Measurements from ENCODE around the gene CALML6. TPM values are rescaled to one million over a fixed set of nuclear protein-coding genes. Genes with fewer than 3 reads are reported as not detected.
"Not testable (repeated sequence)": the region's sequence is repeated elsewhere in the genome, so short reads cannot be mapped to it uniquely, and the experiment has no call there.

The CALML6 gene
- total RNA-seq, 2 experiments from 2014 or later: 0.82 TPM; not detected in 1

GRCh38 chr1:1883092-1883873, 31.8 kb upstream of the CALML6 start:
- Mint-ChIP-seq H3K36me3 (peaks cover 23% of the 10 kb centered on the region), H3K4me1 (peaks cover 36% of the 10 kb centered on the region), H3K27me3 (no peaks in the 10 kb centered on the region), H3K4me3 (no peak overlapping the region), H3K27ac (no peak overlapping the region), H3K9me3 (no peaks in the 10 kb centered on the region)
- POLR2A ChIA-PET: interaction anchor here (0.6 to 0.7 kb wide), 2 partner anchors 12 to 16 kb away, joined by 3 to 5 read pairs; no protein-coding TSS in a partner anchor
- no peak for ATAC-seq (ENCODE audit: low read depth)
- no peak for DNase-seq

GRCh38 chr1:1883890-1884289, 31.2 kb upstream of the CALML6 start:
- not testable (repeated sequence) for H3K4me3 Mint-ChIP-seq; ATAC-seq (ENCODE audit: low read depth); DNase-seq; H3K27me3 Mint-ChIP-seq; H3K9me3 Mint-ChIP-seq; H3K27ac Mint-ChIP-seq
- POLR2A ChIA-PET: interaction anchor here (0.6 to 0.7 kb wide), 2 partner anchors 13 to 15 kb away, joined by 3 to 5 read pairs; no protein-coding TSS in a partner anchor
- H3K36me3 Mint-ChIP-seq: peaks cover 20% of the 10 kb centered on the region
- peaks cover 36% of the 10 kb centered on the region for H3K4me1 Mint-ChIP-seq

GRCh38 chr1:1889090-1889750, 25.8 kb upstream of the CALML6 start:
- H3K36me3 Mint-ChIP-seq: peaks cover 16% of the 10 kb centered on the region

GRCh38 chr1:1889847-1890505, 25.1 kb upstream of the CALML6 start:
- no peaks in the 10 kb centered on the region for H3K27me3 Mint-ChIP-seq
- ATAC-seq (ENCODE audit: low read depth) (peak; percentile 36), DNase-seq (peak; percentile 78)
- peak overlapping the region; percentile 86 for H3K4me3 Mint-ChIP-seq
- H3K4me1 Mint-ChIP-seq: peaks cover 41% of the 10 kb centered on the region
- H3K36me3 Mint-ChIP-seq: peaks cover 14% of the 10 kb centered on the region
- POLR2A ChIA-PET: interaction anchor here (0.6 kb wide), 1 partner anchor 91 kb away, joined by 3 read pairs; no protein-coding TSS in a partner anchor
- H3K9me3 Mint-ChIP-seq: no peaks in the 10 kb centered on the region
- peak overlapping the region; percentile 79 for H3K27ac Mint-ChIP-seq

More at GRCh38 chr1:1889090-1889750, 25.8 kb upstream of the CALML6 start:
- peak overlapping the region; percentile 86 for H3K4me3 Mint-ChIP-seq
- no peaks in the 10 kb centered on the region for H3K27me3 Mint-ChIP-seq
- H3K9me3 Mint-ChIP-seq: no peaks in the 10 kb centered on the region
- H3K4me1 Mint-ChIP-seq: peaks cover 35% of the 10 kb centered on the region
- no peak for ATAC-seq (ENCODE audit: low read depth)
- peak overlapping the region; percentile 78 for H3K27ac Mint-ChIP-seq
- DNase-seq: no peak
- POLR2A ChIA-PET: interaction anchor here (0.6 kb wide), 1 partner anchor 90 kb away, joined by 3 read pairs; no protein-coding TSS in a partner anchor

- Mint-ChIP-seq H3K36me3 (peaks cover 14% of the 10 kb centered on the region), H3K27ac (peak within 1 kb of the TSS; percentile 93), H3K9me3 (no peaks in the 10 kb centered on the region), H3K27me3 (no peaks in the 10 kb centered on the region), H3K4me3 (peak within 1 kb of the TSS; percentile 95), H3K4me1 (peaks cover 42% of the 10 kb centered on the region)
- POLR2A ChIA-PET: interaction anchor here (1.4 to 1.6 kb wide), 3 partner anchors 15 to 114 kb away, joined by 4 to 7 read pairs (median 5); no protein-coding TSS in a partner anchor
- ATAC-seq (ENCODE audit: low read depth): peak; percentile 55
- peak; percentile 96 for DNase-seq
Observed at GRCh38 chr1:1890506-1891348, 24.3 kb upstream of the CALML6 start, which contains the start of gene GNB1. GNB1 (minus strand) TSS chr1:1891087; CDS start chr1:1825453, 65,634 bp downstream.

- no peaks in the 10 kb centered on the region for H3K9me3 Mint-ChIP-seq
- peak; percentile 50 for ATAC-seq (ENCODE audit: low read depth)
- no peak for DNase-seq
- H3K4me3 Mint-ChIP-seq: peak overlapping the region; percentile 95
- peaks cover 39% of the 10 kb centered on the region for H3K4me1 Mint-ChIP-seq
- peak overlapping the region; percentile 93 for H3K27ac Mint-ChIP-seq
- H3K27me3 Mint-ChIP-seq: no peaks in the 10 kb centered on the region
- POLR2A ChIA-PET: interaction anchor here (0.8 to 1.6 kb wide), 7 partner anchors 12 to 114 kb away, joined by 3 to 7 read pairs (median 4); no protein-coding TSS in a partner anchor
- H3K36me3 Mint-ChIP-seq: peaks cover 14% of the 10 kb centered on the region
Observed at GRCh38 chr1:1891349-1892078, 23.5 kb upstream of the CALML6 start.

GRCh38 chr1:1892079-1892762, 22.8 kb upstream of the CALML6 start:
- ATAC-seq (ENCODE audit: low read depth): no peak
- H3K27ac Mint-ChIP-seq: peak overlapping the region; percentile 93
- no peak for DNase-seq
- peaks cover 11% of the 10 kb centered on the region for H3K36me3 Mint-ChIP-seq
- no peaks in the 10 kb centered on the region for H3K27me3 Mint-ChIP-seq
- no peaks in the 10 kb centered on the region for H3K9me3 Mint-ChIP-seq
- POLR2A ChIA-PET: interaction anchor here (0.8 to 1.6 kb wide), 7 partner anchors 13 to 115 kb away, joined by 3 to 7 read pairs (median 4); no protein-coding TSS in a partner anchor
- H3K4me1 Mint-ChIP-seq: peaks cover 36% of the 10 kb centered on the region
- H3K4me3 Mint-ChIP-seq: peak overlapping the region; percentile 95

- no peaks in the 10 kb centered on the region for H3K9me3 Mint-ChIP-seq
- peaks cover 10% of the 10 kb centered on the region for H3K36me3 Mint-ChIP-seq
- peaks cover 34% of the 10 kb centered on the region for H3K4me1 Mint-ChIP-seq
- POLR2A ChIA-PET: interaction anchor here (1.0 kb wide), 2 partner anchors 102 to 113 kb away, joined by 3 to 5 read pairs; no protein-coding TSS in a partner anchor
- no peaks in the 10 kb centered on the region for H3K27me3 Mint-ChIP-seq
- H3K4me3 Mint-ChIP-seq: peak overlapping the region; percentile 95
- no peak for ATAC-seq (ENCODE audit: low read depth)
- no peak for DNase-seq
- peak overlapping the region; percentile 93 for H3K27ac Mint-ChIP-seq
Observed at GRCh38 chr1:1892763-1893120, 22.3 kb upstream of the CALML6 start.

- H3K4me1 Mint-ChIP-seq: peaks cover 29% of the 10 kb centered on the region
- H3K27me3 Mint-ChIP-seq: no peaks in the 10 kb centered on the region
- no peak for DNase-seq
- ATAC-seq (ENCODE audit: low read depth): no peak
- H3K36me3 Mint-ChIP-seq: peaks cover 7% of the 10 kb centered on the region
- H3K4me3 Mint-ChIP-seq: peak overlapping the region; percentile 60
- POLR2A ChIA-PET: no interaction called here
- no peaks in the 10 kb centered on the region for H3K9me3 Mint-ChIP-seq
- H3K27ac Mint-ChIP-seq: no peak overlapping the region
Observed at GRCh38 chr1:1893291-1893985, 21.6 kb upstream of the CALML6 start.

- H3K27me3 Mint-ChIP-seq: no peaks in the 10 kb centered on the region
- peaks cover 3% of the 10 kb centered on the region for H3K36me3 Mint-ChIP-seq
- H3K4me1 Mint-ChIP-seq: peaks cover 23% of the 10 kb centered on the region
- no peak overlapping the region for H3K4me3 Mint-ChIP-seq
- no peak for DNase-seq
- H3K9me3 Mint-ChIP-seq: no peaks in the 10 kb centered on the region
- no peak overlapping the region for H3K27ac Mint-ChIP-seq
- ATAC-seq (ENCODE audit: low read depth): no peak
- POLR2A ChIA-PET: no interaction called here
Observed at GRCh38 chr1:1893997-1894353, 21.1 kb upstream of the CALML6 start.

Data from activated naive CD8-positive, alpha-beta T cell treated with anti-CD3 and anti-CD28 coated beads, Interleukin-2, amount 10 ng/mL, durations not matched to agents 7 days and 5 days (primary cell).